ENCODE data around the gene KLF11. TPM values are rescaled to one million over a fixed set of nuclear protein-coding genes. Genes with fewer than 3 reads are reported as not detected.

The KLF11 gene
- total and polyA plus RNA-seq, 3 experiments from 2014 or later, result 5.8 to 7.5 (median 6.6) TPM

GRCh38 chr2:10053351-10053750, 10.0 kb downstream of the KLF11 start:
- Mint-ChIP-seq H3K4me1 (peaks cover 0 to 13% (median 0%) of the 10 kb centered on the region in 3 donors), H3K27me3 (no peaks in the 10 kb centered on the region), H3K36me3 (peaks cover 3 to 51% (median 17%) of the 10 kb centered on the region in 3 donors), H3K9me3 (no peaks in the 10 kb centered on the region), H3K27ac (no peak overlapping the region), H3K4me3 (no peak overlapping the region)
- ChIA-PET CTCF (interaction anchor here (1.4 to 9.6 kb wide), 2 partner anchors 69 to 239 kb away, joined by 6 to 201 read pairs; no protein-coding TSS in a partner anchor), POLR2A (no interaction called here)
- H3K27me3 ChIP-seq (ENCODE audit: insufficient read depth, low read length, poor library complexity, severe bottlenecking), result no peaks in the 10 kb centered on the region
- no peak overlapping the region for H3K27ac ChIP-seq (ENCODE audit: low read depth, low read length)
- no peaks in the 10 kb centered on the region for H3K4me1 ChIP-seq (ENCODE audit: insufficient read depth, low read length)
- no peak for DNase-seq
- no peaks in the 10 kb centered on the region for H3K9me3 ChIP-seq (ENCODE audit: low read length)
- peaks cover 22% of the 10 kb centered on the region for H3K36me3 ChIP-seq (ENCODE audit: insufficient read depth, low read length)
- H3K4me3 ChIP-seq (ENCODE audit: low read length), result no peak overlapping the region

- Mint-ChIP-seq H3K36me3 (peaks cover 3 to 45% (median 17%) of the 10 kb centered on the region in 3 donors), H3K27ac (peak overlapping the region in 1 of 8 donors; percentile 63), H3K4me3 (no peak overlapping the region), H3K4me1 (peaks cover 0 to 9% (median 0%) of the 10 kb centered on the region in 3 donors), H3K27me3 (no peaks in the 10 kb centered on the region), H3K9me3 (no peaks in the 10 kb centered on the region)
- ChIA-PET POLR2A (no interaction called here), CTCF (no interaction called here)
- H3K27ac ChIP-seq (ENCODE audit: low read depth, low read length), result no peak overlapping the region
- no peak for DNase-seq
- no peaks in the 10 kb centered on the region for H3K27me3 ChIP-seq (ENCODE audit: insufficient read depth, low read length, poor library complexity, severe bottlenecking)
- H3K9me3 ChIP-seq (ENCODE audit: low read length), result no peaks in the 10 kb centered on the region
- H3K4me1 ChIP-seq (ENCODE audit: insufficient read depth, low read length), result no peaks in the 10 kb centered on the region
- H3K4me3 ChIP-seq (ENCODE audit: low read length), result no peak overlapping the region
- peaks cover 15% of the 10 kb centered on the region for H3K36me3 ChIP-seq (ENCODE audit: insufficient read depth, low read length)
Observed at GRCh38 chr2:10054424-10054823, 11.1 kb downstream of the KLF11 start.

- no peaks in the 10 kb centered on the region for H3K9me3 ChIP-seq (ENCODE audit: low read length)
- ChIA-PET POLR2A (no interaction called here), CTCF (no interaction called here)
- DNase-seq, result no peak
- no peak overlapping the region for H3K27ac ChIP-seq (ENCODE audit: low read depth, low read length)
- peaks cover 12% of the 10 kb centered on the region for H3K36me3 ChIP-seq (ENCODE audit: insufficient read depth, low read length)
- no peak overlapping the region for H3K4me3 ChIP-seq (ENCODE audit: low read length)
- no peaks in the 10 kb centered on the region for H3K9me3 Mint-ChIP-seq
- H3K4me3 Mint-ChIP-seq, result no peak overlapping the region
- H3K4me1 ChIP-seq (ENCODE audit: insufficient read depth, low read length), result no peaks in the 10 kb centered on the region
- peaks cover 3 to 40% (median 17%) of the 10 kb centered on the region in 3 donors for H3K36me3 Mint-ChIP-seq
- H3K27ac Mint-ChIP-seq, result no peak overlapping the region
- H3K4me1 Mint-ChIP-seq, result peaks cover 0 to 6% (median 0%) of the 10 kb centered on the region in 3 donors
- H3K27me3 ChIP-seq (ENCODE audit: insufficient read depth, low read length, poor library complexity, severe bottlenecking), result no peaks in the 10 kb centered on the region
- no peaks in the 10 kb centered on the region for H3K27me3 Mint-ChIP-seq
Observed at GRCh38 chr2:10054976-10055375, 11.6 kb downstream of the KLF11 start.

GRCh38 chr2:10056439-10056838, 13.1 kb downstream of the KLF11 start:
- H3K27me3 ChIP-seq (ENCODE audit: insufficient read depth, low read length, poor library complexity, severe bottlenecking), result no peaks in the 10 kb centered on the region
- Mint-ChIP-seq H3K4me3 (no peak overlapping the region), H3K9me3 (no peaks in the 10 kb centered on the region), H3K27ac (no peak overlapping the region), H3K4me1 (peaks cover 0 to 6% (median 0%) of the 10 kb centered on the region in 3 donors), H3K36me3 (peaks cover 3 to 37% (median 17%) of the 10 kb centered on the region in 3 donors), H3K27me3 (no peaks in the 10 kb centered on the region)
- DNase-seq, result no peak
- H3K27ac ChIP-seq (ENCODE audit: low read depth, low read length), result no peak overlapping the region
- no peak overlapping the region for H3K4me3 ChIP-seq (ENCODE audit: low read length)
- no peaks in the 10 kb centered on the region for H3K4me1 ChIP-seq (ENCODE audit: insufficient read depth, low read length)
- H3K9me3 ChIP-seq (ENCODE audit: low read length), result no peaks in the 10 kb centered on the region
- POLR2A ChIA-PET, result no interaction called here
- CTCF ChIA-PET, result interaction anchor here (1.5 to 3.2 kb wide), 3 partner anchors 8 to 72 kb away, joined by 7 to 11 read pairs (median 10); no protein-coding TSS in a partner anchor
- peaks cover 12% of the 10 kb centered on the region for H3K36me3 ChIP-seq (ENCODE audit: insufficient read depth, low read length)

GRCh38 chr2:10057231-10058107, 14.1 kb downstream of the KLF11 start:
- Mint-ChIP-seq H3K27me3 (no peaks in the 10 kb centered on the region), H3K9me3 (no peaks in the 10 kb centered on the region), H3K4me3 (no peak overlapping the region), H3K36me3 (peaks cover 3 to 30% (median 15%) of the 10 kb centered on the region in 3 donors), H3K4me1 (peaks cover 0 to 6% (median 0%) of the 10 kb centered on the region in 3 donors), H3K27ac (no peak overlapping the region)
- DNase-seq, result no peak
- no peak overlapping the region for H3K4me3 ChIP-seq (ENCODE audit: low read length)
- no peaks in the 10 kb centered on the region for H3K27me3 ChIP-seq (ENCODE audit: insufficient read depth, low read length, poor library complexity, severe bottlenecking)
- H3K27ac ChIP-seq (ENCODE audit: low read depth, low read length), result no peak overlapping the region
- no peaks in the 10 kb centered on the region for H3K9me3 ChIP-seq (ENCODE audit: low read length)
- CTCF ChIA-PET, result interaction anchor here (1.2 to 3.2 kb wide), 5 partner anchors 9 to 73 kb away, joined by 3 to 11 read pairs (median 7); no protein-coding TSS in a partner anchor
- POLR2A ChIA-PET, result interaction anchor here (0.5 kb wide), 1 partner anchor 9 kb away, joined by 3 read pairs; no protein-coding TSS in a partner anchor
- peaks cover 7% of the 10 kb centered on the region for H3K36me3 ChIP-seq (ENCODE audit: insufficient read depth, low read length)
- H3K4me1 ChIP-seq (ENCODE audit: insufficient read depth, low read length), result no peaks in the 10 kb centered on the region

GRCh38 chr2:10058251-10059015, 15.1 kb downstream of the KLF11 start:
- H3K27ac ChIP-seq (ENCODE audit: low read depth, low read length), result no peak overlapping the region
- no peaks in the 10 kb centered on the region for H3K4me1 ChIP-seq (ENCODE audit: insufficient read depth, low read length)
- ChIA-PET CTCF (interaction anchor here (1.4 to 3.2 kb wide), 3 partner anchors 10 to 74 kb away, joined by 4 to 10 read pairs (median 7); no protein-coding TSS in a partner anchor), POLR2A (no interaction called here)
- DNase-seq, result peak in 1 of 5 donors; percentile 37
- no peaks in the 10 kb centered on the region for H3K36me3 ChIP-seq (ENCODE audit: insufficient read depth, low read length)
- no peaks in the 10 kb centered on the region for H3K9me3 Mint-ChIP-seq
- no peak overlapping the region for H3K27ac Mint-ChIP-seq
- no peak overlapping the region for H3K4me3 ChIP-seq (ENCODE audit: low read length)
- no peaks in the 10 kb centered on the region for H3K9me3 ChIP-seq (ENCODE audit: low read length)
- peaks cover 0 to 6% of the 10 kb centered on the region in 2 donors for H3K27me3 Mint-ChIP-seq
- peaks cover 0 to 6% (median 0%) of the 10 kb centered on the region in 3 donors for H3K4me1 Mint-ChIP-seq
- H3K4me3 Mint-ChIP-seq, result no peak overlapping the region
- H3K27me3 ChIP-seq (ENCODE audit: insufficient read depth, low read length, poor library complexity, severe bottlenecking), result no peaks in the 10 kb centered on the region
- peaks cover 3 to 20% (median 10%) of the 10 kb centered on the region in 3 donors for H3K36me3 Mint-ChIP-seq

- Mint-ChIP-seq H3K27me3 (peaks cover 0 to 7% of the 10 kb centered on the region in 2 donors), H3K9me3 (no peaks in the 10 kb centered on the region), H3K36me3 (peaks cover 3 to 14% (median 9%) of the 10 kb centered on the region in 3 donors), H3K27ac (no peak overlapping the region), H3K4me3 (no peak overlapping the region), H3K4me1 (peaks cover 0 to 6% (median 0%) of the 10 kb centered on the region in 3 donors)
- Histone ChIP-seq H3K9me3 (ENCODE audit: low read length) (no peaks in the 10 kb centered on the region), H3K27me3 (ENCODE audit: insufficient read depth, low read length, poor library complexity, severe bottlenecking) (no peaks in the 10 kb centered on the region), H3K4me3 (ENCODE audit: low read length) (no peak overlapping the region), H3K36me3 (ENCODE audit: insufficient read depth, low read length) (no peaks in the 10 kb centered on the region), H3K27ac (ENCODE audit: low read depth, low read length) (no peak overlapping the region), H3K4me1 (ENCODE audit: insufficient read depth, low read length) (no peaks in the 10 kb centered on the region)
- ChIA-PET POLR2A (no interaction called here), CTCF (interaction anchor here (0.8 to 3.2 kb wide), 3 partner anchors 10 to 74 kb away, joined by 4 to 10 read pairs (median 6); no protein-coding TSS in a partner anchor)
- no peak for DNase-seq
Observed at GRCh38 chr2:10059016-10059351, 15.6 kb downstream of the KLF11 start.
